HG03378 (cell line): ENCODE data around the gene DDX20.
"Not testable (repeated sequence)": the region's sequence is repeated elsewhere in the genome, so short reads cannot be mapped to it uniquely, and the experiment has no call there.

Experiments
- ATAC-seq: cut with Tn5 transposase; IDR thresholded peaks from one replicate; pipeline ENCODE4 v1.9.1; 2021; ENCODE audit warnings: mild to moderate bottlenecking, moderate library complexity; ENCODE audit not compliant: unreplicated experiment

The DDX20 gene

DNA sequence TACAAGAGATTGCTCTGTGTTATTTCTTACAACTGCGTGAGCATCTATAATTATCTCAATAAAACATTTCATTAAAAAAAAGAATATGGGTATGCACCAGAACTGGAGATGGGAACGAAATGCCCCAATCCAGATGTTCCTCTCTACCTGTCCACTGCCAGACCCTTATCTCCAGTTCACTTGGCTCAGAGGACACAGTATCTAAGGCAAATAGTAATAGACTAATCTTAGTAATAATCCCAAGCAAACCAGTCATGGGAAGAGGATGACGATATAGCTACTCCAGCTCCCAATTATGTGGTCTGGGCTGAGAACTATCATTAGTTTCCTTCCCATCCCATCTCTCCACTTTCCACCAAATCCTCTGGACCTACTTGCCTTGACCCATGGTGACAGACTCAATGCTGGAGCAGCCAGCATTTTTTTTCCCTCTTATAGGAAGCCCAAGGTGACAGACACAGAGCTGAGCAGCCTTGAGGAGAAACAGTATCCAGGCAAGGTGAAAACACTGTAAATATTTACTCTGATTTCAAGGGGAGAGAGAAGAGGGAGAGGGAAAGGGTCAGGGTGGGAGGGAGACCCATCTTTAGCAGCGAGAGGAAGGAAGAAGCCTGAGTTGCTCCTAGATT lies 28.7 kb downstream of the DDX20 start:
- no peak for ATAC-seq

DNA sequence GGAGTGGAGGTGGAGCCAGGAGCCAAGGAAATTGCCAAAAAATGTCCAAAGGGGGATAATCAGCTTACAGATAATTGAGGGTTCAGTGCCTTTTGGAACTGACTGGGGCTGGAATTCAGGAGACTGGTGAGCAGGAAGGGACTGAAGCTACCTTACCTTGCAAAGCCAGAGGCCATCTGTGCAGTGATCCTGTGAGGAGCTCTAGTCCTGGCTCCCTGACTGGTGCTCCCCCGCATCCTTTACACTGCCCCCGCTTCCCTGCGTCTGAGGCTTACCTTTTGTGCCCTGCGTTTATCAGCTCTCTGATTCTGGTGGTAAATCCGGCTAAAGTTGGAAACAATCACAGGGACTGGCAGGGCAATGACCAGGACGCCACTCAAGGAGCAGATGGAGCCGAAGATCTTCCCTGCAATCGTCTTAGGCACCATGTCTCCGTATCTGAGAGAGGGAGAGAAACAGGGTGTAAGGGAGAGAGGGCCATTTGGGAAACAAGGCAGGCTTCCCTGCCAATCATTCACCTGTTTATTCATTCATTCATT lies 31.0 kb downstream of the DDX20 start:
- no peak for ATAC-seq

- ATAC-seq: no peak
Measured at GRCh38 chr1:111789142-111789541, 33.4 kb downstream of the DDX20 start.

DNA sequence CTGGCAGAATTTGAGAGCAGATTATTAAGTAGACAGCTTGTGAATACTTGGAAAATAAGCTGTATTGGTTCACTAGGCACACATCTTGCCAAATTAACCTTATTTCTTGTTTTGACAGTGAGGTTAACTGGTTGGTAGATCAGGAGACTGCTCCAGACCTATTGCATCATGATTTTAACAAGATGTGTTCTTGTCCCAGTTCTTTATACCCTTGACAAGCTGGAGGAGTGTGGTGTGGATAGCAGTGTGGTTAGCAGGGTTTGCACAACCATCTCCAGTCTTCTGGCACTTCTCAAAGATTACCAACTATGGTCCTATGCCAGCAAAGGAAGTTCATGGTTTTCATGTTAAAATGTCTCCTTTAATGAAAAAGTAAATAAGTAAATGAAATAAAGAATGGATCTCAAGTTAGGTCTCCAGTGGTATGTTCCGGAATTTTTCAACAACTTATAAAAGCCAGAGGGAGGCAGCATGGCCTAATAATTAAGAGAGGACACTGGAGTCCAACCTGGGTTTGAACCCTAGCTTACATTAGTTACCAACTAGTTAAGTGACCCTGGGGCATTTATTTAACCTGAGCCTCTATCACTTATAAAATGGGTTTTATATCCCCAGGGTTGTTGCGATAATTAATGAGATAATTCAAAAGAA lies 34.1 kb downstream of the DDX20 start:
- no peak for ATAC-seq

GRCh38 chr1:111791776-111792175 lies 36.1 kb downstream of the DDX20 start:
- no peak for ATAC-seq

- no peak for ATAC-seq
Measured at GRCh38 chr1:111792249-111792648, 36.5 kb downstream of the DDX20 start.

DNA sequence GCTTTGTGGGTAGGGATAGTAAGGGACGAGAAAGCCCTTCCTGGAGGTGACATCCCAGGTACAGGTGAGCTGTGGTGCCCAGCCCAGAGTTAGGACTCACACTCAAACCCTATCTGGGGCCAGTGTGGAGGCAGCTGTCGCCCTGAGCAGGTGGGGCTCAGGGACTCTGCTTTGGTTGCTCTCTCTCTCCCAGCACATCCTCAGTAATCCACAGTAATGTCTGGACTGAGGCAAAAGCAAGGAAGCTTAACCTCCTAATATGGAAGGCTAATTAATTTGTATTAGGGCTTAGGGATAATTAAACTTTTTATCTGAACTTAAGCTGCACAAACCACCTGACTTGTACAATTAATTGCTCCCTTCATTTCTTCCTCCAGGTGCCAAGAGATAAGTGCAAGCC lies 38.2 kb downstream of the DDX20 start:
- no peak for ATAC-seq

GRCh38 chr1:111795401-111795800 lies 39.7 kb downstream of the DDX20 start:
- ATAC-seq: no peak

- no peak for ATAC-seq
Measured at GRCh38 chr1:111798580-111798979, 42.9 kb downstream of the DDX20 start.

- ATAC-seq: not testable (repeated sequence)
Measured at GRCh38 chr1:111799722-111800121, 44.0 kb downstream of the DDX20 start.

GRCh38 chr1:111801071-111801850 lies 45.6 kb downstream of the DDX20 start:
- ATAC-seq: no peak

DNA sequence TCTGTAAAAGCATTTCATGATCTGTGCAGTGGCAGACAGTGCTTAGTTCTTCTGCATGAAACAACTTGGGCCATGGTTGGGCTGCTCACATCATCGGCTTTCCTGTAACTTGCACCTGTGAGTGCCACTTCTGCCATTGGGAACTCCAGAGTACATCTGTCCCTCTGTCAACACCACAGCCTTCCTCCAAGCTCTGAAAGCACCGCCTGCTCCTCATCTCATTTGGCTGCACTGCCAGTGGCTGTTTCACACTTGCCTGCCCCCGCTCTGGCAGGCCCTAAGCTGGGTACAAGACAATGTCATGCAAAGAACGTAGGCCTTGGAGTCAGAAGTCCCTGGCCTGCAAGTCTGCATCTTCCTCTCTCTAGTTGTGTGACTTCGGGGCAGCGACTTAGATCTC lies 46.4 kb downstream of the DDX20 start:
- ATAC-seq: no peak

GRCh38 chr1:111802984-111803383 lies 47.3 kb downstream of the DDX20 start:
- no peak for ATAC-seq

- no peak for ATAC-seq
Measured at GRCh38 chr1:111803951-111804350, 48.2 kb downstream of the DDX20 start.

GRCh38 chr1:111804776-111805175 lies 49.1 kb downstream of the DDX20 start:
- no peak for ATAC-seq

GRCh38 chr1:111805251-111805650 lies 49.5 kb downstream of the DDX20 start:
- ATAC-seq: no peak

DNA sequence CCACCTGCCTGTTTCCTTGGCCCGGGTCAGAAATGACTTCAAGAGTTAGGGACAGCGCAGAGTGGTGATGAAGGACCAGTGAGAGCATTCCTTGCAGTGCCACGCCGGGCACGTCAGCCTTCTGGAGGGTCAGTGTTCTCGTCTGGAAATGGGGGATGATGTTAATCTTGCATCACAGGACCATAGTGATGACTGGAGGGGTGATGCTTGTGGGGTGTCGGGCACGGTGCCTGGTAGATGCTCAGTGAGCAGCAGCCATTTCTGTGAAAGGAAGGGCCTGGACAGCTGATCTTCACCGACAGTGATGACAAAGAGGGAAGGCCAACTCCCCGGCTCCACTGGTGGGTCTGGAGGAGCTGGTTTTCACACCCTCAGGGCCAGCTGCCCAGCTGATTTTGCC lies 56.2 kb downstream of the DDX20 start:
- ATAC-seq: no peak

DNA sequence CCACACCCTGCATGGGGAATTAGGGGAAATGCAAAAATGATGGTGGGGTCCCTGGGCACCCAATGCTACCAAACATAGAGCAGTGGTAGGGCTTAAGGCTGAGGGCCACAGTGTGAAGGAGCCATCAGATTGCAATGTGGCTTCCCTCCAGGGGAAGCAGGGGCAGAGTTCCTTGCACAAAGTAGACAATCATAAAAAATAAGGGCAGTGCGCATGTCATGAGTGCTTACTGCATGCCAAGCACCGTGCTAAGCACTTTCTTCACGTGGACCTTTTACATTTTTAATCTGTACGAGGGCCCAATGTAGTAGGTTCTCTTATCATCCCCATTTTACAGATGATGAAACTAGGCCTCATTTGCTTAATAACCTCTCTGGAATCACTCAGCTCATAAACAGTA lies 56.6 kb downstream of the DDX20 start:
- ATAC-seq: no peak

DNA sequence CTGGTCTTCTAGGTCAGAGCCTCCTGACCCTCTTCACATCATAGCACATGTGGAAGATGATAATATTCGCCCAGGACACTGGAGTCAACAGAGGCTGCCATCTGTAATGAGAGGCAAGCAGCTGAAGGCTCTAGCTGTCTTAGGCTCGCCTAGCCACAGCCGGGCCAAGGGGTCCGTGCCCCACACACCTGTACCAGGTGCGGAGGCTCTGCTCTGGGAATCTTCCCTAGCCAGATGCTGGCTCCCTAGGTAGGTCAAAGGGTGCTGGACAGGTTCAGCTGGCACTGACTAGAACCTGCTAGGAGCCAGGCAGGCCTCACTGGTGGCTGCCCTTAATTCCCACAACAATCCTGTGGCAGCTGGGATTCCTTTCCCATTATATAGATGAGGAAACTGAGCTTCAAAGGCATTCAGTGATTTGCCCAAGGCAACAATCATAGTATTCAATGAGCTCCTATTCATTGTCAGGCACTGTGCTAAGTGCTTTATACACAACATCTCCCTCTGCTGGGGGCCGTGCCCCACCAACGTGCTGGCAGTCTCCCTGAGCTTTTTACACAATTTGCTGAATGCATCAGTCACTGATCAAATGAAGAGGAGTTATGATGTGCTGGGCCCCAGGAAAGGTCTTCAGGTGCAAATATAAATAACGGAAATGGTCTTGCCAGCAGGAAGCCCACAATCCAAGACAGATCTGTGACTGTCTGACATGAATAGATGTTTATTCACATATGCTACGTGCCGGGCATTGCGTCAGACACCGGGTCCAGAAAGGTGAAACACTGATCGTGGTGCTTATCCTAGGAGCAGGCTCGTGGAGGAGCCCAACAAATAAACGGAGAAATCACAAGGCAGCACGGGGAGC lies 58.0 kb downstream of the DDX20 start:
- no peak for ATAC-seq

- no peak for ATAC-seq
Measured at GRCh38 chr1:111814305-111814628, 58.6 kb downstream of the DDX20 start.

- no peak for ATAC-seq
Measured at GRCh38 chr1:111814642-111815041, 58.9 kb downstream of the DDX20 start.
